HG03139 (cell line): ENCODE results near the gene RXRA.

ENCODE experiments used
- ATAC-seq: cut with Tn5 transposase; IDR thresholded peaks from one replicate; pipeline ENCODE4 v1.9.1; 2021; ENCODE audit not compliant: unreplicated experiment

Gene RXRA

DNA sequence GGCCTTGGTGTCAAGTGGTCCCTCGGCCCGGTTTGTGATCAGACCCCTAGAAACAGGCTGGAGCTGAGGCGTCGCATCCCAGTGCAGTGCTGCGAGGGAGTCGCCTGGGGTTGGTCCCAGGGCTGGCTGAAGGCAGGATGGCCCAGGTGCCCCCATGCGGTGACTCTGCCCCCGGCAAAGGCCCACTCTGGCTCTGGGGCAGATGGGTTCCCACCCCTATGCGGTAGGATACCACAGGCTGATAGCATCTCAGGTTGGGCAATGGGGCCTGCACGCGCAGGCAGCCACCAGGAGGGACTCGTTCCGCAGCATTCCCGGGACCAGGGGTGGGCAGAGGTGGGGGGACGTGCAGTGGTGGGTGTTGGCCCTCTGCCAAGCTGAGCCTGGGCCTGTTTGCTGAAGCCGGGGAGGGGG, 86.0 kb downstream of the RXRA start:
- no peak for ATAC-seq

DNA sequence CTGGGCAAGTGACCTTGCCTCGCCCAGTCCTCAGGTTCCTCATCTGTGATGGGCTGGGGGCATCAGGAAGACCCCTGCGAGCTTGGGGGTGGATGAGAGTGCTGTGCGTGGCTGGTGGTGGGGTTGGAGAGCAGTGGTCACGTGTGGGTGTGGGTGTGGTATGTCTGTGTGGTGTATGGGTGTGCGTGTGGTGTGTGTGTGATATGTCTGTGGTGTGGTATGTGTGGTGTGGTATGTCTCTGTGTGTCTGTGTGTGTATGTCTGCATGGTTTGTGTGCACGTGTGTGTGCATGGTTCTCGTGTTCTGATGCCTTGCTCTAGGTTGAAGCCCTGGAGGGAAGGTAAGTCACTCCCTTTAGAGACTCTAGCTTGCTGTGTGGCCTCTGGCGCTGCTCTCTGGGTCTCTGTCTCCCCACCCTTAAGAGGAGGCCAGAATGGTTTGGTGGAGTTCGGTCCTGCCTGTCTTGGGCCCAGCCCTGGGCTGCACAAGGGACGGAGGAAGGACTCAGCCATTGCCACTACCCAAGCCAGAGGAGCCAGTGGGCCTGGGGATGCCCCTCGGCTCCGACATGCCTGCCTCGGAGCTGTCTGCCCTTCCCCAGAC, 87.0 kb downstream of the RXRA start:
- no peak for ATAC-seq

DNA sequence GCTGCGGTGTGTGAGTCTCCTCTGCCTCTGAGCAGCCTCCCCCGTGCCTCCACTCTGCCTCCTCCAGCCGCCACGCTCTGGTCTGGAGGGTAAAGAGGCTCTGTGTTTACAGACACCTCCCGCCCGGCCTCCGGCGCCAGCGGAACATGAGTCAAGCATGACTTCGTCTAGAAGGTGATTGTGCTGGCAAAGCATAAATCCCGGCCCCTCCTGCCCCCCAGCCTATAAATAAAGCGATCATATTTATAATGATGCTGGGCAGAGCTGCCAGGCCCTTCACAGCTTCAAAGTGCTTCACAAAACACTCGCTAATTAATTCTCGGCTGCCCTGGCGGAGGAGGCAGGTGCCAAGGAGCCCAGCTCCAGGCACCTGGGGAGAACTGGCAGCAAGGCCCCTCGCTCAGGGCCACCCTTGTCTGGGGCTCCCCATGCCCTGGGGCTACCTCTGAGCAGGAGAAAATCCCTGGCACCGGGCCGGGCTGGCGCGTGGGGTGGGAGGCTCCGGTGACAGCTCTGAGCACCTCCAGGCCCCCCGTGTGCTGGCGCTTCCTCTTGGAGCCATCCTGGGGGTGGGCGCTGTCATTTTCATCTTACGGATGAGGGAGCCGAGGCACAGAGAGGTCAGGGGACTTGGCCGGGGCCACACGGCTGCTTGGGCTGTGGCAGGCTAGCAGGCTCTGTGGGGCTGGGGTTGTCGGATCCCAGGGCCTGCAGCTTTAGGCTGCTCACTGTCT, 87.8 kb downstream of the RXRA start:
- ATAC-seq, result no peak

DNA sequence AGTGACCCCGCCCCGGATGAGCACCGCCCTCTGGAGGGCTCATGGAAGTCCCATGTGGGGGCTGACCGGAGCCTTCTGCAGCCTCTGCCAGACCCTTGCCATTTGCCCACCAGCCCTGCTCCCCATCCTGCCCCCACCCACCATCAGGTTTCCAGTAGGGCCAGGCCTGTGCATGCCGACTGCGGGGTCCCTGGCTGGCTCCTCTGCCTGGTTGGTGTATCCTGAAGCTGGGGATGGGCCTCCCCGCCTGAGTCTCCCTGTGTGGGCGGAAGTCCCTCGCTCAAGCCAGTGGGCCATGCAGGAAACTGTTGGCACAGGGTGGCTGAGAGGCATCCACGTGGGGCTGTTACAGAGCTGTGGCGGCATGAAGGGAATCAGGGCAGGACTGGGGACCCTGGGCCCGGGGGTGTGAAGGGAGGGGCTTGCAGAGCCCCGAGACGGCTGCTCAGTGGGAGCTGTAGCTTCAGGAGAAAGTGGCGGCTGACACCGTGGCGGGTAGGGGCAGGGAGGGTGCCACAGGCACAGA, 88.7 kb downstream of the RXRA start:
- no peak for ATAC-seq

DNA sequence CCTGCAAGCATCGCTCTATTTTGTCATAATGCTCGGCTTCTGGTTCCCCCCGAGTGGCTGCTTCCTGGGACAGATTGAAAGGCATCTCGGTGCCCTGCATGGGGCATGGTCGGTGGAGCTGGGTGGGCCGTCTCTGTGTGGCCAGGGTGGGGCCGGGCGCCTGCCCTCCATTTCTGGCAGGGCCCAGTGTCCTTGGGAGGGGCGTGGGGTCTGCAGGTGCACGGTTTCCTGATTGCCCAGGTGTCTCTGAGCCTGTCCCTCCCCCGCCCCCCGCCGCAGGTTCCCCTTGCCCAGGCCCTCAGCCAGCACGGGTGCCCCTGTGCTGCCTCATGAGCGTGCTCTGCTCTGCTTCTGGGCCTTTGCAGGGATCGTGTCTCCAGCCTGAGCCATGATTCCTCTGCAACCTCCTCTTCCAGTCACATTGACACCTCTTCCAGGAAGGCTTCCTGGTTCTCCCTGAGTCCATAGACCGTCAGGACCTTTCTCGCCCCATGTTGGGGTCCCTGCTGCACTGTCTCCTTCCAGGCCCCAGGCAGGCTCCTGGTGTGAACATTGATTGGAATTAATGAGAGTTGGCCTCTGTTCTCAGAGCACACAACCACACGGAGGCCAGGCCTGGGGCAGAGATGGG, 90.2 kb downstream of the RXRA start:
- ATAC-seq, result no peak

DNA sequence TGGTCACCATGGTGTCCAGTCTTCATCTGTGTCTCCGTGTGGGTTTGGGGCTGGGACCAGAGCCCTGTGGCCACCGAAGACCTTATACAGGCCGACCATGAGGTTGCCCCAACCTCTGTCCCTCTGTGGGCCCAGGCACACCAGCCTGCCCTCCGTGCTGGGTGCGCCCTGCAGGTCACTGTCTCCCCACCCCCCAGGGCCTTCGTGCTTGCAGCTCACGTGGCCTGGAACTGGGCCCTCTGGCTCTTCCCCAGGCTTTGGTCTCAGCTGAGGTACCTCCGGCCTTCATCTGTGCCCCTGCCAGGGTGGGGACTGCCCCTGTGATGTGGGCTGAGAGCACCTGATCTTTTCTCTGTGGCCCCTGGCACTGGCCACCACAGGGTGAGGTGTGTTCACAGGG, 92.1 kb downstream of the RXRA start:
- no peak for ATAC-seq

DNA sequence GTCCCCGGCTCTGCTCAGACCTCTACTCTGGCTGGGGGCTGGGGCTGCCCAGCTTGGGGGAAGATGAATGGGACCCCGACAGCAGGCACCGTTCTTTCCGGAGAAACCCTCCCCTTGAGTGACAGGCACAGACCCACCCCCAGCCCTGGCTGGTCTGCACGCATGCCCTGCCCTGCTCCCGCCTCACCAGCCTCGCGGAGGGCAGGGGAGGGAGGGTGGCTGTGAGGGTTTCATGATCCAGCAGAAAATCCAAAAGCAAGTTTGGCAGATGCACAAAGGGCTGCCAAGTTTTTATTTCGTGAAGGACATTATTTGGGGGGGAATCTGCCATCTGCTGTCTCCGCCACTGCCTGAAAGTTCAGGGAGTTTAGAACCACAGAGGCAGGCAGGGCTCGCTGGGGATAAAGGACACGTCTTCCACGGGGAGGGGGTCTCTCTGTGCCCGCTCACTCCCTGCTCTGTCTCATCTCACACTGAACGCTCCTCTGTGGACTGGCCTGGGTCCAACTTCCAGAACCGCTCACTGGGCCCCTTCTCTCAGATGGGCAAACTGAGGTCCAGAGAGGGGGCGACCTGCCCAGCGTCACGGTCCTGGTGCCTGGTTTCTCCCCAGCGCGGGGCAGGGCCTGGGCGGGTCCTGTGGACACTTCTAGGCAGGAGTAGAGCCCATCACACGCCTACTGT, 92.9 kb downstream of the RXRA start:
- ATAC-seq, result no peak

DNA sequence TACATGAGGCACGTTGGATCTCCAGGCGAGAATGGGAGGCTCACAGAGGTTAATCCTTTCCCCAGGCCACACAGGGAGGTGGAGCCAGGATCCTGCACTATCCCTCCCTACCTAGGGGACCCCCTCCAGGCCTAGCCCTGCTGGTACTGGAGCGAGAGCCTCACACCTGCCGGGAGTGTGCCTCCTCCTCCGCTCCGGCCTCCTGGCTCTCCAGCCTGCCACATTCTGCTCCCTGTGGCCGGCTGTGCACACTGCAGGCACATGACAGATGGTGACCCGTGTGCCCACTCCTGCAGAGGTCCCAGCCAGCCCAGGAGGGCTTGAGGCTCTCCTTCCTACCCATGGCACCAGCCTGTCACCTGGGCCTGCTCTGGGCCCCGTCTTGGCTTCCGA, 93.4 kb downstream of the RXRA start:
- no peak for ATAC-seq

DNA sequence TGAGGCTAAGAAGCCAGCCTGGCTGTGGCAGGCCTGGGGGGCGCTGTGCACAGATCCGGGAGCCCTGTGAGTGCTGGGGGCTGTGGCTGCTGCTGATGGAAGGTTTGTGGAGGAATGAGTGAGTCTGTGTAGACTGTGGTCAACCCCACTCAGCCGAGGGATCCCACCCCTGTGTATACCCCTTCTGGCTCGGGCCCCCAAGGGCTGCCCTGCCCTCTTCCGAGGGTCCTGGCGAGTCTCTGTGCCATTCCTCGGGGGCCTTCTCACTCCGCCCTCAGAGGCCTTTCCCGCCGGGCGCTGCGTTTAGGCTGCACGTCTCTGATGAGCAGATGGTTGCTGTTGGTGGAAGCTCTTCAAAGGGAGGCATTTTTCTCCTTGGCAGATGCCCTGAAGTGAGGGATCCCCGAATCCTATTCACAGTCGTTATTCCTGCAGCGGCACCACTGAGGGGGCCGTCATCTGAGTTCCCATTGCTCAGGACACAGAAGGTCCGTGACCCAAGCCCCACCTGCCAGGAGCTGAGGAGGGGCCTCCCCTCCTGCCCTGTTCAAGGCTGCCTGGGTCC, 94.1 kb downstream of the RXRA start:
- ATAC-seq, result no peak

DNA sequence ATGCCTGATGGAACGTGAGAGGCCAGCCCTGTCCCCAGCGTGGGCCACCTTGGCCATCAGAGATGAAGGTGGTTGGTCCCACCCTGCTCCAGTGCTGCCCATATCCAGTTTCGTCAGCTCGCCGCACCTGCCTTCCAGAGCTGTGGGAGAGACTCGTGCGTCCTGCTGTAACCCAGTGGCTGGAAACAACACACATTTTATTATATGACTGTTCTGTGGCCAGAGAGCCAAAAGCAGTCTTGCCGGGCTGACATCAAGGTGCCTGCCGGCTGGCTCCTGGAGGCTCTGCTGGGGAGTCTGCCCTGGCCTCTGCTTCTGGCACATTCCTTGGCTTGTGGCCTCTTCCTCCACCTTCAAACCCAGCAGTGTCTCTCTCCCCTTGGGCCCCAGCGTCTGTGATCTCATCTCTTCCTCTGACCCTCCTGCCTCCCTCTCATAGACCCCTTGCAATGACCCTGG, 94.7 kb downstream of the RXRA start:
- ATAC-seq, result no peak

DNA sequence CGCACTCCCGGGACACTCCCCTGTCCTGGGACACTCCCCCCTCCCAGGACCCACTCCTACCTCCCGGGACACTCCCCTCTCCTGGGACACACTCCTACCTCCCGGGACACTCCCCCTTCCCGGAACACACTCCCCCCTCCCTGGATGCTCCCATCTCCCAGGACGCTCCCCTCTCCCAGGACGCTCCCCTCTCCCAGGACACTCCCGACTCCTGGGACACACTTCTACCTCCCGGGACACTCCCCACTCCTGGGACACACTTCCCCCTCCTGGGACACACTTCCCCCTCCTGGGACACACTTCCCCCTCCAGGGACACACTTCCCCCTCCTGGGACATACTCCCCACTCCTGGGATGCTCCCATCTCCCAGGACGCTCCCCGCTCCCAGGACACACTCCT, 95.6 kb downstream of the RXRA start:
- no peak for ATAC-seq

DNA sequence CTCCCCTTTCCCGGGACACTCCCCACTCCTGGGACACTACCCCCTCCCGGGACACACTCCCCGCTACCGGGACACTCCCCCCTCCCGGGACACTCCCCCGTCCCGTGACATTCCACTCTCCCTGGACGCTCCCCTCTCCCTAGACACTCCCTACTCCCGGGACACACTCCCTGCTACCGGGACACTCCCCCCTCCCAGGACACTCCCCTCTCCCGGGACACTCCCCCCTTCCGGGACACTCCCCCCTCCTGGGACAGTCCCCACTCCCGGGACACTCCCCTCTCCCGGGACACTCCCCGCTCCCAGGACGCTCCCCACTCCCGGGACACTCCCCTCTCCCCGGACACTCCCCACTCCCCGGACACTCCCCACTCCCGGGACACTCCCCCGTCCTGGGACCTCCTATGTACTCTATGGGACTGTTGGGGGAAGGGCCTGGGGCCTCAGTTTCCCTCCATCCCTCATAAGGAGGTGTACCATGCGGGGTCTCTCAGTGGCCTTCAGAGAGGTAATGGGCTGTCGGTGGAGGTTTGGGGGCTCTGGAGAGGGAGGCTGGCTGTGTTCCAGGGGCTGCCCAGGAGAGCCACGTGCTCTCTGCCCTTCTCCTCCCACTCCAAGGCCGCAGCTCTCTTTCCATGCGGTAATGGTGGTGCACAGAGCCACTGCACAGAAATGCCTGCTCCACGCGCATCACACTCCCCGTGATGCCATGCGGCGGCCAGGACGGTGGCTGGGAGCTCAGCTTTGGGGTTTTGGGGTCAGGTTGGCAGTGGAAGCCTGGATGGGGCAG, 96.2 kb downstream of the RXRA start:
- ATAC-seq, result no peak

DNA sequence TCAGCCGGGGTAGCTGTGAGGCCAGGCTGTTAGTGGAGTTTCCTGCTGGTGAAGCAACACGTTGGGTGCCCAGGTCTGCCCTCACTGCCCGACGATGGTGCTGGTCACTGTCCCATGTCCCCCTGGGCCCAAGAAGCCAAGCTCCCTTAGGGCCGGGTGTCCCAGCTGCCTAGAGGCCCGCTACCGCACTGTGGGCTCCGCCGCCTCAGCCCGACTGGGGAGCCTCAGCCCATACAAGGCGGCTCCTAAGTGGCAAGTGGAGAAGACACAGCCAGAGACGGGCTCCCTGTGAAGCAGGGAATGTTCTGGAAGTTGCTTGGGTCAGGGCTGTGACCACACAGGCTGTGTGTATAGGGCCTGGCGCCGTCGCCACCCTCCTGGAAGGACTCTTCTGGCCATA, 96.9 kb downstream of the RXRA start:
- no peak for ATAC-seq

DNA sequence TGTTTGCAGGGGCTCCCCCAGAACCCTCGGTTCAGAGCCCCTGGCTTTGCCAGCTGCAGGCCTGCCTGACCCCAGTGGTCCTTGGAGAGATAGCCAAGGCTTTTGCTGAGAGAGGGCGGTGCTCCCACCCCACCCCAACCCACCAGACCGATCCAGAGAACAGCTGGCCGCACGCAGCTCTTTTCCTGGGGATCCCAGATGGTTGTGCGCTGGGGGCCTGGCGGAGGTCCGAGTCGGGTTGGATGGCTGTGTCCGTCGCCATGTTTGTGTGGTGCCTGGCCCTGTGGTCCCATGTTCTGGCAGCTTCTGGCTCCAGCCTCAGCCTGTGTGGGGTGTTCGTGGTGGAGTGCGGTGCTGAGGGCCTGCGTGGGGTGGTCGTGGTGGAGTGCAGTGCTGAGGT, 97.5 kb downstream of the RXRA start:
- no peak for ATAC-seq

DNA sequence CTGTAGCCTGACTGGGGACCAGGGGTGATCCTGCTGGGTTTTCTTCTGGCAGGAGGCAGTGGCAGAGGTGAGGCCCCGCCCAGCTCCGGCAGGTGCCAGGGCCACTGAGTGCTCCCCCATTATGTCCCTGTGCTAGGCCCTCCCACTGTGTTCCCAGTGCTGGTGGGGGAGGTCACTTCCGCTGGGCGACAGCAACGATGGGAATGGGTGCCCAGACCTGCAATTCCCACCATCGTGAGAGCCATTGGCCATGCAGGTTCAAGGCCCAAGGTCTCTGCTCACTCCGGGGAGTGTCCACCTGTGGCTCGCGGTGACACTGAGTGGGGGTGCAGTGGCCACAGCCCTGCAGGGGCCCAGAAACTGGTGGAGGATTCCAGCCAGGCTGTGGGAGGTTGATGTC, 98.6 kb downstream of the RXRA start:
- ATAC-seq, result no peak

DNA sequence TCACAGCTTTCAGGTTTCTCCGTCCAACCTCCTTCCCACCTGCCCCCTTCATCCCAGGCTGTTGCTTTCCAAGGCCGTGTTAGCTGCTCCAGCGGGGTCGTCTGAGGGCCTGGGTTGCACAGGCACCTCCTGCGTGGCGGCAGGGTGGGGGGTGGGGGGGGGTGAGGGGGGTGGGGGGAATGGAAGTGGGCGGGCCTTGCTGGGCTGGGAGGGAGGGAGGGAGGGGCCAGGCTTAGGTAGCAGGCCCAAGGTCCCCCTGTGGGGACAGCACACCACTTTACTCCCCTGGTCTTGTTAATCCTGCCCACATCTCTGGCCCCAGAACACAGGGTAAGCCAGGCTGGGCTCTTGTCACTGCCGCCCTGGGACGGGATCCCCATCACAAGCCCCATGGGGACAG, 99.1 kb downstream of the RXRA start:
- ATAC-seq, result no peak

DNA sequence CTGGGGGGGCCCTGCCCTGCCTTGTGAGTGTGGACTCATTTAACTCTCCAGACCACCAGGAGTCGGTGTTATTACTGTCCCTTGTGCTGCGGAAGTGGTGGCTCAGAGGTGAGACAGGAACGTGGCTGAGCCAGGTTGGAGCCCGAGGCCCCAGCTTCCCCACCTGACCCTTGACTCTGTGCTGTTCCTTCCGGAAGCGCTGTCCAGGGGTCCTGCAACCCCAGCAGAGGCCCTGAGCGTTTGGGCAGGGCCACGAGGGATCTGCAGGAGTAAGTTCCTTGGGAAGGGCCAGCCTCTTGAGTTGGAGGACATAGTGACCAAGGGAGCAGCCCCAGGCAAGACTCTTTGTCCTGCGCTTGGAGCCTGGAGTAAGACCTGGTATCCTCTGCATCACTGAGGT, 99.6 kb downstream of the RXRA start:
- ATAC-seq, result no peak

DNA sequence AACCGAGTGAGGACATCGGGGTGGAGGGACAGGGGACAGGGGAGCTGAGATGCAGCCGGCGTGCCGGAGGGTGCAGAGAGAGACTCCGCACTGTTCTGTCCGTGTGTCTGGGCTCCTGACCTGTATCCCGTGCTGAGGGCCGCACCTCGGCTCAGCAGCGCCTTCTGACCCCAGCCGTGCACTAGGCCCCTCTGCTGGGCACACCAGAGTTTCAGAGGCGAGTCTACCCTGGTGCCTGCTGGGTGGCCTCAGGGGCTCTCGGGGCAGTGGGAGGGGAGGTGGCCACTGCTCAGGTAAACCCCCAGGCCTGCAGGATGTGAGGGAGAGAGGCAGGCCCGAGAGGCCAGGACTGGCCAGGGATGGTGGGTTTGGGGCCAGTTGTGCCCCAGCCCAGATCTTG, 100.2 kb downstream of the RXRA start:
- no peak for ATAC-seq

DNA sequence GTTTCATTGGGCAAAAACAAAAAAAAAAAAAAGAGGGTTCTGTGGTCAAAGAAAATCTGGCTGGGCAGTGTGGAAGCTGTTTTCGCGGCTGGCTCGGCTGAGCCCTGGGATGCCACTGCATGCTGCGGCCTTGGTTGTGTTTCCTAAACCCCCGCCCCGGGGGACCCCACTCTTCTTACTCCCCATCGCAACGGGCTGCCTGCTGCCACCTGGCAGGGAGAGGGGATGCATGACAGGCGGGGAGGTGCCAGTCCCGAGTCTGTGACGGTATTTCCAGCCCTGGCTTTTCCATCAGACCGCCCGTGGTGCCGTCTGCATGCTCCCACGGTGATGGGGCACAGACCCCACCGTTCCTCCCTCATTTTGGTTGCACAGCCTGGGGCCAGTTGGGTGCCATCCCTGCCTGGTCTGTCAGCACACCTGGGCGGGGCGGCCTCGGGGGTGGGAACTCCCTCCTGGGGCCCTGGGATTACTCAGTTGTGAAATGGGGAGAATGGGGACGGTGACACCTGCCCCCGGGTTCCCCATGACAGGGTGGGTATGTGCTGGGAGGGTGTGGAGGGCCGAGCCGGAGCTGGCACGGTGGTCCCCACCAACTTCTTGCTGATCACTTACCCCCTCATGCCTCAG, 101.0 kb downstream of the RXRA start:
- no peak for ATAC-seq

DNA sequence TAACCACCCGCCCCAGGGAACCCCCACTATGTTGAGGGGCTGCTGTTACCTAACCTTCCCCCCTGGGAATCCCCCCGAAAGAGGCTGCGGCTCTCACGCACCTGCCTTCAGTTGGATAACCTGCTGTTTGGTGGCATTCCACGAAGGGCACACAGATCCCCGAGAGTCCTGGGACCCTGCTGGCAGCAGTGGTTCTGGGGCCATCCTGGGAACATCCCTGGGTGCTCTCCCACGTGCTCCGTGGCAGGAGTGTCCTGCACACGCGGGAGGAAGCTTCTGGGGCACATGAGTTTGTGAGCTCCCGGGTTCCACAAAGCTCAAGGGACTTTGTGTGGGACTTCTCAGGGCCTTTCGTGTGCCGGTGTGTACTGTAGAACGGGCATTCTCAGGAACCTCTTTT, 102.3 kb downstream of the RXRA start:
- no peak for ATAC-seq
